Neuronal stem cell (in vitro differentiated cells): ENCODE data around the gene PMF1.

Source experiments
- DNase-seq: peaks from one replicate; pipeline ENCODE4 v3.0.0-alpha.2; 2013; ENCODE audit warnings: low spot score
- H2AFZ ChIP-seq: one replicate; pipeline ENCODE4 v1.6.1; 2013; ENCODE audit warnings: mild to moderate bottlenecking, low read length, inconsistent platforms
- H2AK5ac ChIP-seq: 2 replicates; pipeline ENCODE4 v1.6.1; 2013; ENCODE audit warnings: low read depth, mild to moderate bottlenecking, inconsistent platforms, low read length, moderate library complexity, mixed read lengths
- H2BK120ac ChIP-seq: 2 replicates; pipeline ENCODE4 v1.6.1; 2013; ENCODE audit warnings: low read depth, mild to moderate bottlenecking, inconsistent platforms, low read length, moderate library complexity, mixed read lengths
- H2BK12ac ChIP-seq: one replicate; pipeline ENCODE4 v1.6.1; 2013; ENCODE audit warnings: low read length, inconsistent platforms
- H2BK15ac ChIP-seq: 2 replicates; pipeline ENCODE4 v1.6.1; 2013; ENCODE audit warnings: mild to moderate bottlenecking, low read length, inconsistent platforms, mixed read lengths
- H2BK5ac ChIP-seq: one replicate; pipeline ENCODE4 v1.6.1; 2013; ENCODE audit warnings: inconsistent platforms, mild to moderate bottlenecking, low read length, moderate library complexity
- H3K14ac ChIP-seq: one replicate; pipeline ENCODE4 v1.6.1; 2013; ENCODE audit warnings: low read length, inconsistent platforms
- H3K18ac ChIP-seq: 2 replicates; pipeline ENCODE4 v1.6.1; 2013; ENCODE audit warnings: low read length, inconsistent platforms
- H3K23ac ChIP-seq: 2 replicates; pipeline ENCODE4 v1.6.1; 2013; ENCODE audit warnings: low read depth, mild to moderate bottlenecking, mixed read lengths, low read length, inconsistent platforms; ENCODE audit not compliant: poor library complexity
- H3K27ac ChIP-seq: replicated peaks from 3 replicates; pipeline ENCODE4 v1.5.1; 2013; ENCODE audit warnings: low read length, inconsistent platforms
- H3K27me3 ChIP-seq, 3 experiments: 2 replicates each; pipeline ENCODE4 v1.6.1; 2013; ENCODE audit warnings: low read length in 3 of 3, mild to moderate bottlenecking in 2 of 3, inconsistent platforms in 1 of 3, low read depth in 1 of 3, mixed read lengths in 1 of 3, moderate library complexity in 1 of 3; ENCODE audit not compliant: control insufficient read depth in 3 of 3, insufficient read depth in 3 of 3
- H3K36me3 ChIP-seq, 2 donors: replicated peaks in 1 of 2; 2 replicates each; pipeline ENCODE4 v1.6.1; 2013; ENCODE audit warnings: low read length in 2 of 2; ENCODE audit not compliant: control insufficient read depth in 2 of 2, insufficient read depth in 2 of 2
- H3K4ac ChIP-seq: 2 replicates; pipeline ENCODE4 v1.6.1; 2013; ENCODE audit warnings: inconsistent platforms, mild to moderate bottlenecking, low read length, moderate library complexity
- H3K4me1 ChIP-seq, 2 donors: 1 replicate in 1 of 2; 2 replicates in 1 of 2; pipeline ENCODE4 v1.6.1; 2013; ENCODE audit warnings: low read length in 2 of 2, low read depth in 1 of 2; ENCODE audit not compliant: control insufficient read depth in 2 of 2, insufficient read depth in 1 of 2
- H3K4me2 ChIP-seq: one replicate; pipeline ENCODE4 v1.6.1; 2013; ENCODE audit warnings: mild to moderate bottlenecking, low read length, inconsistent platforms; ENCODE audit not compliant: insufficient read depth, poor library complexity, severe bottlenecking
- H3K4me3 ChIP-seq, 2 donors: 2 replicates each; pipeline ENCODE4 v1.5.1; 2013; ENCODE audit warnings: low read length in 2 of 2, mild to moderate bottlenecking in 2 of 2, inconsistent platforms in 1 of 2, moderate library complexity in 1 of 2
- H3K79me1 ChIP-seq: one replicate; pipeline ENCODE4 v1.6.1; 2013; ENCODE audit warnings: low read depth, mild to moderate bottlenecking, inconsistent platforms, low read length, moderate library complexity
- H3K9ac ChIP-seq: one replicate; pipeline ENCODE4 v1.6.1; 2013; ENCODE audit warnings: mild to moderate bottlenecking, low read depth, low read length, inconsistent platforms; ENCODE audit not compliant: poor library complexity
- H3K9me3 ChIP-seq, 2 donors: replicated peaks in 1 of 2; 2 replicates each; pipeline versions ENCODE3 to v1.6.1; 2013; ENCODE audit warnings: low read length in 2 of 2, mild to moderate bottlenecking in 2 of 2, inconsistent platforms in 1 of 2, low read depth in 1 of 2, mixed read lengths in 1 of 2, moderate library complexity in 1 of 2; ENCODE audit not compliant: control insufficient read depth in 2 of 2, insufficient read depth in 1 of 2
- H4K8ac ChIP-seq: one replicate; pipeline ENCODE4 v1.6.1; 2013; ENCODE audit warnings: low read depth, mild to moderate bottlenecking, inconsistent platforms, low read length, moderate library complexity
- H4K91ac ChIP-seq: one replicate; pipeline ENCODE4 v1.6.1; 2013; ENCODE audit warnings: low read length, low read depth, mild to moderate bottlenecking, inconsistent platforms; ENCODE audit not compliant: poor library complexity
- WGBS, 2 donors: extraction: QIAGEN DNeasy Blood & Tissue Kit; methylation state at CpG; one replicate each; pipeline ENCODE4 v1.1.7; 2013; ENCODE audit warnings: missing lambda C conversion rate in 2 of 2, mixed read lengths in 1 of 2; ENCODE audit not compliant: insufficient read length in 2 of 2, insufficient replicate concordance in 1 of 2; ENCODE audit errors: extremely low coverage in 2 of 2; 5-methylcytosine and 5-hydroxymethylcytosine counted together

Gene PMF1

DNA sequence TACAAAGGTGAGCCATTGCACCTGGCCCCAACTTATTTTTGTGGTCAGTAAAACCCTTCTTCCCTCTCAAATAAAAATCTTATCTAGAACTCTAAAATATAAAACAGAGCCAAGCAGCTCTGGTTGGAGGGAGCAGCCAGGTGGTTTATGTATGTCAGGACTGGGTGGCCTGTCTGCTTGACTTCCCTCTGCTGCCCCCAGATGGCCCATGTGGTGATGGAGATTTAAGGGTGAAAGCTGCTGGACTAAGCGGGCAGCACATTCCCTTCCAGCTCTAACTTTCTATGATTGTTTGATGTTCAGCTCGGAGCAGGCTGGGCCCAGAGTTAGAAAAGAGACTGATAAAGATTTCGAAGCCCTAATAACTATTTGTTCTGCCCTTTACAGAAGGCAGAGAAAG lies 47.0 kb downstream of the PMF1 start:
- Histone ChIP-seq H3K4me1 (no peaks in the 10 kb centered on the region), H3K27me3 (peaks cover 0 to 2% (median 0%) of the 10 kb centered on the region in 3 experiments), H2BK12ac (no peak overlapping the region), H3K4me2 (no peak overlapping the region), H3K9me3 (no peaks in the 10 kb centered on the region), H3K18ac (no peak overlapping the region), H2BK5ac (no peak overlapping the region), H3K4me3 (no peak overlapping the region), H2AFZ (no peak overlapping the region), H3K4ac (no peak overlapping the region), H3K14ac (no peak overlapping the region), H3K9ac (no peak overlapping the region), H3K23ac (no peak overlapping the region), H2BK120ac (no peak overlapping the region), H3K36me3 (peaks cover 55 to 88% of the 10 kb centered on the region in 2 donors), H3K27ac (no peak overlapping the region), H2BK15ac (no peak overlapping the region), H2AK5ac (no peak overlapping the region), H4K91ac (no peak overlapping the region), H3K79me1 (peaks cover 3% of the 10 kb centered on the region), H4K8ac (no peak overlapping the region)
- no peak for DNase-seq
- WGBS, 2 donors: no CpG with 5 or more reads among the region's 3 CpGs

DNA sequence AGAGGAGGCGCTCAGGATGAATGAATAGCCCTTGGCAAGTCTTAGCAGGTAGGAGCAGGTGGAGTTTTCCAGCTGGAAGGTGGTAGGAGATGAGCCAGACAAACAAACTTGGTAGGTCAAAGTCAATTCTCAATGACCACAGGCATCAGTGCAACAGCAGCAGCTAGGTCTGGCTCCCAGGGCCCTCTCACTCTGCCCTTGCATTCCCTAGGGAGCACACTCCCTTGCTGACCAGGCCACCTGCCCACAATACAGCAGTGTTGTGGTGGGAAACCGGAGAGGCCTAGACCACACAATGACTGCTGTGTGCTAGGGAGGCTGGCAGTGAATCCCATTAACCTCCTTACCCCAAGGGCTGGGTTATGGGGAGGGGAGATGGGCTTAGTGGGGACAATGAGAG lies 48.1 kb downstream of the PMF1 start:
- H3K14ac ChIP-seq: no peak overlapping the region
- no peak overlapping the region for H3K9ac ChIP-seq
- peaks cover 0 to 2% (median 0%) of the 10 kb centered on the region in 3 experiments for H3K27me3 ChIP-seq
- no peak overlapping the region for H2BK120ac ChIP-seq
- no peak overlapping the region for H2BK15ac ChIP-seq
- no peak overlapping the region for H3K4ac ChIP-seq
- H3K36me3 ChIP-seq: peaks cover 63 to 94% of the 10 kb centered on the region in 2 donors
- no peak overlapping the region for H2AFZ ChIP-seq
- H4K91ac ChIP-seq: no peak overlapping the region
- WGBS, 2 donors: no CpG with 5 or more reads among the region's 2 CpGs
- H2BK12ac ChIP-seq: no peak overlapping the region
- no peak overlapping the region for H3K4me3 ChIP-seq
- H3K27ac ChIP-seq: no peak overlapping the region
- DNase-seq: no peak
- no peaks in the 10 kb centered on the region for H3K4me1 ChIP-seq
- H3K18ac ChIP-seq: no peak overlapping the region
- no peak overlapping the region for H2BK5ac ChIP-seq
- H3K23ac ChIP-seq: no peak overlapping the region
- peaks cover 3% of the 10 kb centered on the region for H3K79me1 ChIP-seq
- H3K4me2 ChIP-seq: no peak overlapping the region
- no peak overlapping the region for H4K8ac ChIP-seq
- H3K9me3 ChIP-seq: no peaks in the 10 kb centered on the region
- no peak overlapping the region for H2AK5ac ChIP-seq

DNA sequence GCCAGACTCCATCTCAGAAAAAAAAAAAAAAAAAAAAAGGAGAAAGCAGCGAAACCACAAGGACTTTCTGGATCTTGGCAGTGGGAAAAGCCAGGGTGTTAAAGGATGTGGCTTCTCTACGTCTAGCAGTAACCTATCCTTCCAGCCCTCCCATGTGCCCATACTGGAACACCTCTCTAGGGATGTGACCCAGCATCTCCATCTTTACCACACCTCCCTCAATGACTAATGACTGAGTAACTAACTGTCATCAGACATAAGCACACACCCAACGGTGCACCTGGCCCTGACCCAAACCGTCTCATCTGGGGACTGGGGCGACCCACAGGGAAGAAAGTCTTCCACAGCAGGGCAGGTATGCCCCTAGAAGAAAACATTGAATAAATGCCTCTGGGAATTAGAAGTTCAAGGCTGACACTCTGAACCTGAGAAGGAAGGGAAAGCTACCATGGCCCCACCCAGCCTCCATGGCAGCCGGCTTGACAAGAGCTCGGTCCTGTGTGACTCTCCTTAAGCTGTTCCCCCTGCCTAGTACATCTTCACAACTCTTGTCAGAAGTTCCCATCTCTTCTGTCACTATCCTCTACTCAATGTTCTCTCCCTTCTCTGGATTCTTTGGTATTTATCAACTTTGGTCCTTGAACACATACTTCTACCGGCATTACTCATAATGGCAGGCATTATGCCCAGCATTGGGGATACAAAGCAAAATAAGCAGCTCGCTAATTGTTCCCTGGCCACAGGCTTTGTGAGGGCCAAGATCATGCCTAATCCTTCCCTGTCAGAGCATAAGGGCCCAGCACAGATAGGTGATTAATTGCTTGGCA lies 49.9 kb downstream of the PMF1 start:
- Histone ChIP-seq H4K8ac (no peak overlapping the region), H2BK120ac (no peak overlapping the region), H3K27ac (no peak overlapping the region), H3K27me3 (peaks cover 0 to 2% (median 0%) of the 10 kb centered on the region in 3 experiments), H3K79me1 (peaks cover 5% of the 10 kb centered on the region), H3K18ac (no peak overlapping the region), H3K9me3 (no peaks in the 10 kb centered on the region), H3K36me3 (peaks cover 70 to 95% of the 10 kb centered on the region in 2 donors), H2AFZ (no peak overlapping the region), H3K9ac (no peak overlapping the region), H3K14ac (no peak overlapping the region), H2BK12ac (no peak overlapping the region), H2BK15ac (no peak overlapping the region), H3K4ac (no peak overlapping the region), H3K4me2 (no peak overlapping the region), H3K4me1 (no peaks in the 10 kb centered on the region), H2BK5ac (no peak overlapping the region), H2AK5ac (no peak overlapping the region), H4K91ac (no peak overlapping the region), H3K4me3 (no peak overlapping the region), H3K23ac (no peak overlapping the region)
- no peak for DNase-seq
- WGBS, 2 donors: no CpG with 5 or more reads among the region's 9 CpGs

DNA sequence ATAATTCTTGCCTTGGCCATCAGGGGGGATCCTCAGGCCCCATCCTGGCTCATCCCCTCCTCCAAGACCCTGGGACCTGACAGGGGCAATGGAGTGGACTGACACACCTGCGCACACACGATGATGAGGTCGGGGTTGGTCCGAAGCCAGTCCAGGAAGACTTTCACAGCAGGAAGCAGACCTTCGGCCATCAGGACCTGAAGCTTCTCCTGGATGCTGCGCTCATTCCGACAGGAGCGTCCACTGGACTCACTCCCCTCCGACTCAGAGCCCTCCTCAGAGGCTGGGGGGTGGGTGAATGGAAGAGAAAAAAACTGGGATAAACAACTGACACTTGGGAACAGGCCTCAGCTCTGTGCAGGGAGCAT lies 50.5 kb downstream of the PMF1 start:
- H3K4me3 ChIP-seq: no peak overlapping the region
- H2AFZ ChIP-seq: no peak overlapping the region
- no peak overlapping the region for H3K23ac ChIP-seq
- H3K27ac ChIP-seq: no peak overlapping the region
- H3K9me3 ChIP-seq: no peaks in the 10 kb centered on the region
- WGBS, 2 donors: no CpG with 5 or more reads among the region's 9 CpGs
- no peak overlapping the region for H3K4ac ChIP-seq
- no peak overlapping the region for H3K9ac ChIP-seq
- H4K8ac ChIP-seq: no peak overlapping the region
- peaks cover 0 to 2% (median 0%) of the 10 kb centered on the region in 3 experiments for H3K27me3 ChIP-seq
- no peak overlapping the region for H2BK15ac ChIP-seq
- H2BK12ac ChIP-seq: no peak overlapping the region
- no peak overlapping the region for H2BK120ac ChIP-seq
- H3K4me2 ChIP-seq: no peak overlapping the region
- H4K91ac ChIP-seq: no peak overlapping the region
- peaks cover 70 to 95% of the 10 kb centered on the region in 2 donors for H3K36me3 ChIP-seq
- H2BK5ac ChIP-seq: no peak overlapping the region
- DNase-seq: no peak
- H3K18ac ChIP-seq: no peak overlapping the region
- H2AK5ac ChIP-seq: no peak overlapping the region
- no peaks in the 10 kb centered on the region for H3K4me1 ChIP-seq
- H3K79me1 ChIP-seq: peaks cover 5% of the 10 kb centered on the region
- H3K14ac ChIP-seq: no peak overlapping the region
